ENCODE results near the gene NDUFS1.
"Not testable (repeated sequence)": the region's sequence is repeated elsewhere in the genome, so short reads cannot be mapped to it uniquely, and the experiment has no call there.

Gene NDUFS1

GRCh38 chr2:206105038-206105437 lies 54.2 kb downstream of the NDUFS1 start:
- in situ Hi-C loops (cut with MboI; ENCODE audit: low sequenced_read_pairs, unreplicated experiment): no loop called here
- TF ChIP-seq CTCF (IDR thresholded peaks at IDR 0.05; ENCODE audit: borderline replicate concordance, control extremely low read depth, extremely low read depth, insufficient read depth, missing control alignments): no peak
- DNase-seq (ENCODE audit: low spot score): no peak

- in situ Hi-C loops (cut with MboI; ENCODE audit: low sequenced_read_pairs, unreplicated experiment); DNase-seq (ENCODE audit: low spot score): not testable (repeated sequence)
These were observed 60.4 kb downstream of the NDUFS1 start for GRCh38 chr2:206098872-206099271.

GRCh38 chr2:206098471-206098870 lies 60.8 kb downstream of the NDUFS1 start:
- in situ Hi-C loops (cut with MboI; ENCODE audit: low sequenced_read_pairs, unreplicated experiment): no loop called here
- DNase-seq (ENCODE audit: low spot score): no peak
- no peak for TF ChIP-seq CTCF (IDR thresholded peaks at IDR 0.05; ENCODE audit: borderline replicate concordance, control extremely low read depth, extremely low read depth, insufficient read depth, missing control alignments)

GRCh38 chr2:206096876-206097275 lies 62.4 kb downstream of the NDUFS1 start:
- DNase-seq (ENCODE audit: low spot score): no peak
- in situ Hi-C loops (cut with MboI; ENCODE audit: low sequenced_read_pairs, unreplicated experiment): no loop called here
- no peak for TF ChIP-seq CTCF (IDR thresholded peaks at IDR 0.05; ENCODE audit: borderline replicate concordance, control extremely low read depth, extremely low read depth, insufficient read depth, missing control alignments)

- no peak for DNase-seq (ENCODE audit: low spot score)
- no peak for TF ChIP-seq CTCF (IDR thresholded peaks at IDR 0.05; ENCODE audit: borderline replicate concordance, control extremely low read depth, extremely low read depth, insufficient read depth, missing control alignments)
- in situ Hi-C loops (cut with MboI; ENCODE audit: low sequenced_read_pairs, unreplicated experiment): no loop called here
These were observed 63.5 kb downstream of the NDUFS1 start for GRCh38 chr2:206095536-206096332.

GRCh38 chr2:206092297-206092696 lies 66.9 kb downstream of the NDUFS1 start:
- no peak for DNase-seq (ENCODE audit: low spot score)
- in situ Hi-C loops (cut with MboI; ENCODE audit: low sequenced_read_pairs, unreplicated experiment): no loop called here
- TF ChIP-seq CTCF (IDR thresholded peaks at IDR 0.05; ENCODE audit: borderline replicate concordance, control extremely low read depth, extremely low read depth, insufficient read depth, missing control alignments): no peak

- DNase-seq (ENCODE audit: low spot score): no peak
- in situ Hi-C loops (cut with MboI; ENCODE audit: low sequenced_read_pairs, unreplicated experiment): no loop called here
- TF ChIP-seq CTCF (IDR thresholded peaks at IDR 0.05; ENCODE audit: borderline replicate concordance, control extremely low read depth, extremely low read depth, insufficient read depth, missing control alignments): no peak
These were observed 71.0 kb downstream of the NDUFS1 start for GRCh38 chr2:206088248-206088647.

Measured in GM13976 (cell line).